Hepatocyte (in vitro differentiated cells): Measurements from ENCODE around the gene TRIM46.
"Not testable (repeated sequence)": the region's sequence is repeated elsewhere in the genome, so short reads cannot be mapped to it uniquely, and the experiment has no call there.

ENCODE experiments used
- EZH2 ChIP-seq: fragments of 200-600 bp; sonication (generic); IDR thresholded peaks from 2 replicates; pipeline ENCODE4 v1.6.1; 2016; ENCODE audit warnings: antibody characterized with exemption, mild to moderate bottlenecking, borderline replicate concordance
- TF ChIP-seq, protein P1 (sequence below): fragments of 200-600 bp; sonication (generic); IDR thresholded peaks from 2 replicates; pipeline ENCODE4 v1.5.1; 2016; ENCODE audit warnings: antibody characterized with exemption, mild to moderate bottlenecking; ENCODE audit not compliant: poor library complexity

DNA sequence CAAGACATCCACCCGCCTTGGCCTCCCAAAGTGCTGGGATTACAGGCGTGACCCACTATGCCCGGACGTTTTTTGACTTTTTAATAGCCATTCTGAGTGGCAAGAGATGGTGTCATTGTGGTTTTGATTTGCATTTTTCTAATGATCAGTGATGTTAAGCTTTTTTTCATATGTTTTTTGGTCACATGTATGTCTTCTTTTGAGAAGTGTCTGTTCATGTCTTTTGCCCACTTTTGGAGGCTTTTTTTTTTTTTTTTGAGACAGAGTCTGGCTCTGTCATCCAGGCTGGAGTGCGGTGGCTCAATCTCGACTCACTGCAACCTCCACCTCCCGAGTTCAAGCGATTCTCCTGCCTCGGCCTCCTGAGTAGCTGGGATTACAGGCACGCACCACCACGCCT lies 9.0 kb upstream of the TRIM46 start:
- TF ChIP-seq, protein P1, sequence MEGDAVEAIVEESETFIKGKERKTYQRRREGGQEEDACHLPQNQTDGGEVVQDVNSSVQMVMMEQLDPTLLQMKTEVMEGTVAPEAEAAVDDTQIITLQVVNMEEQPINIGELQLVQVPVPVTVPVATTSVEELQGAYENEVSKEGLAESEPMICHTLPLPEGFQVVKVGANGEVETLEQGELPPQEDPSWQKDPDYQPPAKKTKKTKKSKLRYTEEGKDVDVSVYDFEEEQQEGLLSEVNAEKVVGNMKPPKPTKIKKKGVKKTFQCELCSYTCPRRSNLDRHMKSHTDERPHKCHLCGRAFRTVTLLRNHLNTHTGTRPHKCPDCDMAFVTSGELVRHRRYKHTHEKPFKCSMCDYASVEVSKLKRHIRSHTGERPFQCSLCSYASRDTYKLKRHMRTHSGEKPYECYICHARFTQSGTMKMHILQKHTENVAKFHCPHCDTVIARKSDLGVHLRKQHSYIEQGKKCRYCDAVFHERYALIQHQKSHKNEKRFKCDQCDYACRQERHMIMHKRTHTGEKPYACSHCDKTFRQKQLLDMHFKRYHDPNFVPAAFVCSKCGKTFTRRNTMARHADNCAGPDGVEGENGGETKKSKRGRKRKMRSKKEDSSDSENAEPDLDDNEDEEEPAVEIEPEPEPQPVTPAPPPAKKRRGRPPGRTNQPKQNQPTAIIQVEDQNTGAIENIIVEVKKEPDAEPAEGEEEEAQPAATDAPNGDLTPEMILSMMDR: not testable (repeated sequence)
- not testable (repeated sequence) for TF ChIP-seq EZH2
